Mammary epithelial cell (primary cell): Measurements from ENCODE around the gene MS4A4E.

Experiments
- CTCF ChIP-seq, 2 donors: IDR thresholded peaks in 1 of 2; conservative IDR thresholded peaks in 1 of 2; 2 replicates each; pipeline ENCODE4 v1.5.1; 2011 to 2012; ENCODE audit warnings: inconsistent platforms in 2 of 2, low read length in 2 of 2, mild to moderate bottlenecking in 2 of 2, control low read depth in 1 of 2, low read depth in 1 of 2; ENCODE audit not compliant: insufficient read depth in 1 of 2; ENCODE audit errors: extremely low read depth in 1 of 2
- EZH2 ChIP-seq: IDR thresholded peaks from 2 replicates; pipeline ENCODE4 v1.6.1; 2012; ENCODE audit warnings: low read length, inconsistent platforms, borderline replicate concordance

- no peak for TF ChIP-seq CTCF (conservative IDR thresholded peaks at IDR 0.05 in 1 of 2, IDR thresholded peaks at IDR 0.05 in 1 of 2; ENCODE audit: extremely low read depth in 1 of 2, insufficient read depth in 1 of 2, low read depth in 1 of 2, low read length in 2 of 2)
- no peak for TF ChIP-seq EZH2
Measured at GRCh38 chr11:60209977-60210376, 33.0 kb downstream of the MS4A4E start.
